Stimulated activated CD8-positive, alpha-beta memory T cell treated with anti-CD3 and anti-CD28 coated beads, Interleukin-7, amount 100 ng/mL, for 24 hours (primary cell): ENCODE results near the gene BRSK2.
"Not testable (repeated sequence)": the region's sequence is repeated elsewhere in the genome, so short reads cannot be mapped to it uniquely, and the experiment has no call there.

Experiments
- DNase-seq: peaks from one replicate; pipeline ENCODE4 v3.0.0-alpha.2; 2020; ENCODE audit warnings: low read depth

The BRSK2 gene

GRCh38 chr11:1389932-1390568 is at the start of gene BRSK2:
TSS of gene BRSK2 (plus strand) at chr11:1389934. CDS start at chr11:1390285, 351 bp downstream.
- DNase-seq, result no peak

- DNase-seq, result no peak
Observed at GRCh38 chr11:1340111-1340510, 49.6 kb upstream of the BRSK2 start.

- DNase-seq, result not testable (repeated sequence)
Observed at GRCh38 chr11:1341226-1341625, 48.5 kb upstream of the BRSK2 start.

- DNase-seq, result no peak
Observed at GRCh38 chr11:1341928-1342524, 47.7 kb upstream of the BRSK2 start.

- no peak for DNase-seq
Observed at GRCh38 chr11:1342946-1343345, 46.8 kb upstream of the BRSK2 start.

- no peak for DNase-seq
Observed at GRCh38 chr11:1343391-1344055, 46.2 kb upstream of the BRSK2 start.

GRCh38 chr11:1344056-1344635 is 45.6 kb upstream of the BRSK2 start:
- no peak for DNase-seq

GRCh38 chr11:1345737-1346513 is 43.8 kb upstream of the BRSK2 start:
- no peak for DNase-seq

- DNase-seq, result no peak
Observed at GRCh38 chr11:1346669-1347390, 42.9 kb upstream of the BRSK2 start.

GRCh38 chr11:1347411-1347999 is 42.2 kb upstream of the BRSK2 start:
- DNase-seq, result not testable (repeated sequence)

GRCh38 chr11:1348146-1348795 is 41.5 kb upstream of the BRSK2 start:
- no peak for DNase-seq

GRCh38 chr11:1348796-1349326 is 40.9 kb upstream of the BRSK2 start:
- DNase-seq, result no peak

- DNase-seq, result no peak
Observed at GRCh38 chr11:1349327-1350041, 40.2 kb upstream of the BRSK2 start.

GRCh38 chr11:1350086-1350725 is 39.5 kb upstream of the BRSK2 start:
- DNase-seq, result no peak

- no peak for DNase-seq
Observed at GRCh38 chr11:1351278-1351937, 38.3 kb upstream of the BRSK2 start.

- DNase-seq, result no peak
Observed at GRCh38 chr11:1352696-1353382, 36.9 kb upstream of the BRSK2 start.

GRCh38 chr11:1353383-1354124 is 36.2 kb upstream of the BRSK2 start:
- DNase-seq, result no peak
